GM21786 (cell line): ENCODE results near the gene AOPEP.

Experiments
- ATAC-seq: cut with Tn5 transposase; IDR thresholded peaks from one replicate; pipeline ENCODE4 v1.9.1; 2021; ENCODE audit not compliant: unreplicated experiment

Gene AOPEP

DNA sequence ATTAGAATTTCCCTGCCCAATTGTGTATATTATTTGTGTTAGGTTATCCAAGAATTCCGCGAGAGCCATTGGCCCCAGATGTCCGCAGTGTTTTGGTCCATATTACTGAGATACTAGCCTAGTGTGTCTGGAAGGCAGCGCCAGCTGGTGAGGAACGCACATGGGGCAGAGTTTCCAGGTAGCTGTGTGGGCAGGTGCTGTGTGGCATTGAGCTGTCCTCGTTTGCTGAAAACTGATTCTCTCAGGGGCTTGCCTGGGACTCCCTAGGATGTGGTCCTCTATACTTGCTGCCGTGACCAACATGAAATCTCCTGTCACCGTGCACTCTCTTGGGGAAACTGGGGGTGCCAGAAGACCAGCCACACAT, 302.3 kb downstream of the AOPEP start:
- no peak for ATAC-seq

DNA sequence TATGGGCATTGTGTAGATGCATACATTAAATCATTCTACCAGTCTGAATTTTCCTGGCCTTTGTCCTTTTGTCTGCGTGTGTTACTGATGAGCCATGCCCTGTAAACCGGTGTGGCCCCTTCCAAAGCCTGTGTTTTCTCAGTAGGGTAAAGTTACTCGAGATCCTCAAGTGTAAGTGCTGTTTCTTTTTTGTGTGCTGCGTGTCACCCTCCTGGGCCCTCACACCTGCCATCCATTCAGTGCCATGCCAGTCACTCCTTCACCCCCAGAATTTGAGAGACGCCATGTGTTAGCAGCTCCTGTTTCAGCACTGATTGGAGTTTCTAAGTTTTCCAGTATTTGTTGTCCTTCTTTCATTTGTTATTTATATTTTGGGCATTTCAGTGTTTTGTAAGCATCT, 302.8 kb downstream of the AOPEP start:
- no peak for ATAC-seq

DNA sequence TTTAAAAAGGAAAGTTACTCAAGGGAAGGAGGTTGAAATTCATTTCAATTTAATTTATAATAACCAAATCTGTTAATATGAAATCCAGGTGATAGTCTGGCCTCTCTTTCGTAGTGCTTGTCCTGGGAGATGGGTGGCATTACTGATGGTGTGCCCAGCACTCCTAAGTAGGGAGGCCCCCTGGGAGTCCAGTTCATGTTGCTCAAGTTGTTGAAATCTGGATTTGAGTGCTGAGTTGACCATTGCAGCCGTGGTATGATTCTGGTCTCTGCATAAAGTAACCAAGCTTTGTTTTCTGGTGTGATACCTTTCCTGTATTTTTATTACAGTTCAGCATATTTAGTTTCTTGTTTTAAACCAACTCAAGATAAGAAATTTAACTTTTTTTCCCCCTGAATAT, 303.2 kb downstream of the AOPEP start:
- ATAC-seq, result no peak

DNA sequence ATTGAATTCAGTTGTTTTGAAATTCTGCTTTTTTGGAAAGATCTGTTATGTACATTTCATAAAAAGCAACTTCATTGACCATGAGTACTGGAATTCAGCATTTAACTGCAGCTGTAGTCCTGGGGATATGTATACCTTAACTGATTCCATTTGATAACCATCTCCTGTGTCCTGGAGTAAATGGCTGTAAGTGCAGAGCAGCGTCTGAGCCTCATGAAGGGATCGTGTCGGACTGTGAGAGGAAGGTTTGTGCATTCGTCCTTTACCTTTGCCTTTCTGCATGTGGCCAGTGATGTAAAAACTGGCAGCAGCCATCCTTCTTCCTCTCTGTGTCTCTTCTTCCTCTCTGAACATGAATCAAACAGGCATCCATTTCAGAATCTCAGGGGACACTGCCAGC, 303.8 kb downstream of the AOPEP start:
- ATAC-seq, result no peak

DNA sequence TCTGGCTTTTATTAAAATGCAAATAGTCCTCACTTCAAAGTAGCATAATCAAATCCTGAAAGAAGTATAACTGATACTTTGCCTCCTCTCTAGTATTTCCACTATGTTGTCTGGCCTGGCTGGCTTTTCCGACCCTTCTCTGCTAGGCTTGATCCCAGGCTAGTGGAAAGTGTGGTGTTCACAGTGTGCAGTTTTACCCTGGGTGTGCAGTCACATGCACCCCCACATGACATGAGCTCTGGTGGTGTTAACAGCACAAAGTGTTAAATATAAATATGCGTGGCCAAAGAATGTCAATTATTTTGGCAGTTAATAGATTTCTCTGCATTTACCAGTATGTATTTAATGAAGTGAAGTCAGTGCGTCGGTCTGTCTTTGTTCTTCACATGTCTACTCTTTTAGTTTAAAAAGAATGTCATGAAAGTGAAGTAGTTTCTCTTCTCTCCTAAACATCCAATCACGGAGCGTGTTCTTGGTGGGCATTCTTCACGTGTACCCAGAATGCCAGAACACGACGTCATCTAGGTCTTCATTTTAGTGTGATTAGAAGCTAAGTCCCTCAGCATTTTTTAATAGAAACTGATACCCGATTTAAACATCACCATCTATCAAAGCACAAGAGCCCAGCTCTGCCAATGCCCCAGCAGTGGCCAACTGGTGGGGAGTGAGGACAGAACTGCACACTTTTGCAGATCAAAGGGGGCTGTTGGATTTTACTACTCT, 304.6 kb downstream of the AOPEP start:
- ATAC-seq, result no peak

DNA sequence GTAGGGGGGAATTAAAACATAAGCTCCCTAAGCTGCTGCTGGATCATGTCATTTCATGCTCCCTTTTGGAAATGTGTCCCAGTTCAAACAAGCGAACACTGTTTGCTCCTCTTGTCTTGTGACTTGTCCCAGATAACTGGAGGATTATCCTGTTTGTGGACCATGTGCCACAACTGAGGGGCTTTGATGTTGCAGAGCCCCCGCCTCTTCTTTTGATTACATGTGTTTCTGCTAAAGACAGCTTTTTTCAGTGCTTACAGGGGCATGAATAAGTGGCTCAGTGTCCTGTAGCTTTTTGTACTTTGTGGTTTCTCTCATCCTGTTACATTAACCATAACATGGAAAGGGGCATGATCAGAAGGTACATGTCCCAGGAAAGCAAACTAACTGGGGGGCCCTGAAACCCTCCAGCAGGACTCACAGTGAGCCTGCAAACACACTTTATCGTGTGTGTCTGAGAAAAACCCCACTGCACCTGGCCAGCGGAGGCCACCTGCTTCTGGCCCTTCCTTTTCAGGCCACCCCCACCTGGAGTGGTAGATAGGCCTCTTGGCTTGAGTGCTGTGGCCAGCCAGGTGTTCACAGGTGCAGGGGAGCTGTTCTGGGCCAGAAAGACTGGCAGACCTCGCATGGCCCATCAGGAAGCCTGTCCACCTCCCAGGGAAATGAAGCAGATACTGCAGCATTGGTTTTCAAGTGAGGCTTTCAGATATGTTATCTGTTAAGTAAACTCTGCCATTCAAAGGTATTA, 305.4 kb downstream of the AOPEP start:
- ATAC-seq, result no peak

DNA sequence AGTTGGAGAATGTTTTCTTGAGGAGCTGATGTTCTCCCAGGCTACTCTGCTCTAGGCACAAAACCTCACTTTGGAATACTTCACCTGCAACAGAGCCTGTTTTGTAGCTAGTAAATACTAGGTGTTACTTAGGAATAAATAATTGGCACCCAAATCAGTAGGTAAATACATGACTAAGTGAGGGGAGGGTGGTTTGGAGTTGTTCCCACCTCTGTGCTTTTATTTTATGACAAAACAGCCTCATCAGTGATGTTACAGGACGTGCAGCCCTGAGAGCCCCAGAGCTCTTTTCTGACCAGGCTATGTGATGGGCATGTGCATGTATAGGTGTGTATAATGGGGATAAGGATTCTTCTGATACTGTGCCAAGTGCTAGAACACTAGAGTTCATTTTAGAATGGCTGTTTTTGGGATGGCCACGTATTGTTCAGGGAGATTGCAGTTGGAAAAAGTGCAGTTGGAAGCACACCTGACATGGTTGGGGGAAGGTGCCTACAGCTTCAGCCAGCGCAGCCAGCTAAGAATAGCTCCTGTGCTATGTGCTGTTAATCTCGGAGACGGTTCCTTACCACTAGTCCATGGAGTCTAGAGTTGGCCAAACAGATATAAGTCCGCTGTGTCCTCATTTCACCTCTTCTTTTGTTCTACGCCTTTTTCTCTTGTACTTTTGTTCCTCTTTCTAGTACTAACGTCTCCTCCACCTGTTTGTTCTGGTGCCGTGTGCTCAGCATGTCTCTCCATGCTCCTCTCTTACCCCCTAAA, 306.3 kb downstream of the AOPEP start:
- no peak for ATAC-seq

DNA sequence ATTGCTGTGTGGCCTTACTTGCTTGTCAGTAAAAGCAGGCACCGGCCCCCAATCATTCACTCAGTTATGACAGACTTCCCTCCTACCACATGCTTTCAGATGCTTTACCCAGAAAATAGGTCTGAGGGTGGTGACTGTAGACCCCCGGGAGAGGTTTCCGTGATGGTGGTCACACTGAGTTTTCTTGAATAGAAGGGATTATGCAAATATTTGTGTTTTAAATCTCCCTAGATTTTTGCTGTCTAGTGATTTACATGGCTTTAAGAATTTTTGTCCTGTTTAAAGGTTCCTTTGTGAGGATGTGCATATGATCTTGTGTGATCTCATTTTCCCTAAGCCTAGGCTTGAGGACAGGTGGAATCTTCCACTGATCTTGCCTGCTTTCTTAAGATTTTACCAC, 309.3 kb downstream of the AOPEP start:
- ATAC-seq, result no peak

DNA sequence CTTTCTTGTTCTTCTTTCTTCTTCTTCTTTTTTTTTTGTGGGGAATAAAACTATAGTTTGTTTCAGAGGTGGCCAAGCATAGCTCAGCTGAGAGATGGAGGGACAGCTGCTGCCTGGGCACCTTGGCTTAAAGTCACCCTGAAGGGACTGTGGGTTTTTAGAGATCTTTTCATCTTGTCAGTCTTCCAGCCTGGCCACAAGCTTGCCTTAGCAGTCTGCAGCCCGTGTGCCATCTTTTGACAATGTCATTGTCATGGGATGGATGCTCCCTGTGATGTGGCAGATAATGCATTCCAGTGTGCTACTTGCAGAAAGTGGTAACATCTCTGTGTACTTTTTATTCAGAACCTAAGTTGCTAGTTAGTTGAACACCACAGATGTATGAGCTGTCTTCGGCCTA, 310.2 kb downstream of the AOPEP start:
- no peak for ATAC-seq

DNA sequence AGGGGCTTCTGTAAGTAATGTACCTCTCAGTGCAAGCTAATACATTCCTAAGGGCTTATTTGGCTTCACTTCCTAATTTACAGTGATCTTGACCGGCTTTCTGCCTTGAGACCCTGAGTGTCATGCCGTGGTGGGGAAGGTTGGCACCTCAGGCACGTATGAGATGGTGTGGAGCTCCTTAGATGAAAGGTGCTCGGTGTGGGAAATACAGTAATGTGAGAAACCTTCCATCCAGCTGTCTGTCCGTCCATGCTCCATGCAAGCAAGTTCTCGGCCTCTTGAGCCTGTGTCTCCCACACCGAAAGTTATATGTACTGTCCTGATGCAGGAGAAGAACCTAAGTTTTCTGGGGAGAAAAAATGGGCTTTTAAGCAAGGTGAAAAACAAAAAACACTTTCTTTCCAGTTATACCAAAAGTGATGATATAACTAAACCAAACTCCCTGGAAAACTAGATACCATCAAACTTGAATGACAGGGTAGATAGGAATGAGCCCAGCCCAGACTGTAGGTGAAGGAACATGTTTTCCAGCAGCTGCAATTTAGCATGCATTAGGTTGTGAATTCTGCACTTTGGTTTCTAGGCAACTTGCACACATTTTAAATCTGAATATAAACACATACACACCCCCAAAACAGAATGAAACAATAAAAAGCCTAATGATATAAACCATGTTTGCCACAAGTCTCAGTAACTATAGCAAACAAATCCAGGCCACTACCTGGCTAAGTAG, 311.5 kb downstream of the AOPEP start:
- no peak for ATAC-seq

DNA sequence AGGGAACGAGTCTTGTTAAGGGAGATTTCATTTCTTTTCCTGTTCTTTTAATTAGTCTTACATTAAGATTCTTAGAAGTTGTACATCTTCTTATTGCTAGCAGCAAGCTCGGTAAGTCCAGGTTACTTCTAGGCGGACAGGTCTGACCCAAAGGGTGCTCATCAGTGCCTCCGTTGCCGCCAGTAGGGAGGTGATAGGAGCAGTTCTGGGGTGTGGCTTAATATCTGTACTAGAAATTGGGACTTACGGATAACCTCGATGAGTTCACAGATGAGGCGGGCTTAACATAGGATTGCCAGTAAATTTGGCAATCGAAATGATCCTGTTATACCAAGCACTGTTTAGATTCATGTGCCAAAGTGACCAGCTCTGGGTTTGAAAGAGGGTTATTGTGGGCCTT, 312.2 kb downstream of the AOPEP start:
- ATAC-seq, result no peak

DNA sequence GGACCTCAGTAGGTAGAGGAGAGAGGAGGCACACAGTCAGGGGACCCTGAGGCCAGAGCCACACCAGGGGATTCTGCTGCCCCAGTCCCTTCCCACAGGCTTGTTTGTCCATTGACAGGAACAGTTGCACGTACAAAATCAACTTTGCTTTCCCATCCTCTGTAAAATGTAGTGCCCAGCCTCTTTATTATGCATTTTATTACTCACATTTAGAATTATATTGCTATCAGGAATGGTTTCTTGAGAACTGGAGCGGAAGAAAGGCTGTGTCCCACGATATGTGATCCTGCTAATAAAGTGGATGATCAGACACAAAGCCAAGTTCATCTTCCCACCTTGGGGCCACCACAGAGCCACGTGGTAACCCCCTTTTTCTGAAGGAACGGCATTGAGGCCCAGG, 313.6 kb downstream of the AOPEP start:
- no peak for ATAC-seq

DNA sequence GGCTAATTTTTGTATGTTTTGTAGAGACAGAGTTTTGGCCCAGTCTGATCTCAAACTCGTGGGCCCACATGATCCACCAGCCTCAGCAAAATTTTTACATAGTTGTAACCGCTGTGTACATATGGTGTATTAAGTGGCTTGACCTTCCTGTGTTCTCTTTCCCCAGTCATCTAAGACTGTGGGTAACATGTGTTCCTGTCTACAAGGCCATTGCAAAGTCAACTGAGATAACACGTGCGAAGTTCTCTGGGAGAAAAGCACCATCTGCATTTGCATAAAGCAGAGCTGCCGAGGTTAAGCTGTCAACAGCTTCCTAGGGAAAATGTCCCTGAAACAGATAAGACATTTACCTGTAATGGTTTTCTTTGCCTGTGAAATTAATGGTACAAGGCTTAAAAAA, 317.3 kb downstream of the AOPEP start:
- ATAC-seq, result no peak

DNA sequence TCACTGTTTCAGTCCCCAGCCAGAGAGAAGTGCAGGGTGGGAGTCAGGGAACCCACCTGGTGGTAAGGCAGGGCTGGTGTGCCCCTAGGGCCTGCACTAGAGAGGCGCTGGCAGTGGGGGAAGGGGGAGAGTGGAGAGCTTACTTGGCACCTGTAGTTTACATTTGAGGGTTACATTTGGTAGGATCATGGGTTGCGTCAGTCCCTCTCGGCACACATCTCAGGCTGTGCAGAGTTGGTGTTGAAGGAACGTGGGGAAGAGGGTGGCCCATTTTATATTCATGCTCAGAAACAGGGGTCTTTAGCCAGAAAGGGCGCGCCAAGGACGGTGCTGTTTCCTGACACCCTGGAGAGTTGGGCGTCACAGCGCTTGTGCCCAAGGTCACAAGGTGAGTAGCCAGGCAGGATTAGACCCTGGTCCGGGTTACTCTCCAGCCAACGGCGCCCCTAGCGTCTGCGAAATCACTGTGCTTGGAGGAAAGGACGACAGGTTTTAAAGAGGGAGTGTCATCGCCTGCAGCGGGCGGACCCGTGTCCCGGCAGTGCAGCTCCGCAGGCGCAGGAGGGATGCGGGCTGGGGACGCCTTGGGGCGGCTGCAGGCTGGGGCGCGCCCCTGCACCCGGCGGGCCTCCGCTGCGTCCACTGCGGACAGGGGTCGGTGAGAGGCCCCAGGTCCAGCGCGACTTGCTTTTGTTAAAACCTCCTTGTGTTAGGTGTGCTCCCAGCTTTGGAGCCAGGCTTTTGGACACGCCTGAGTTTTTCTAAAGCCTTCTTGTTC, 318.4 kb downstream of the AOPEP start:
- no peak for ATAC-seq

DNA sequence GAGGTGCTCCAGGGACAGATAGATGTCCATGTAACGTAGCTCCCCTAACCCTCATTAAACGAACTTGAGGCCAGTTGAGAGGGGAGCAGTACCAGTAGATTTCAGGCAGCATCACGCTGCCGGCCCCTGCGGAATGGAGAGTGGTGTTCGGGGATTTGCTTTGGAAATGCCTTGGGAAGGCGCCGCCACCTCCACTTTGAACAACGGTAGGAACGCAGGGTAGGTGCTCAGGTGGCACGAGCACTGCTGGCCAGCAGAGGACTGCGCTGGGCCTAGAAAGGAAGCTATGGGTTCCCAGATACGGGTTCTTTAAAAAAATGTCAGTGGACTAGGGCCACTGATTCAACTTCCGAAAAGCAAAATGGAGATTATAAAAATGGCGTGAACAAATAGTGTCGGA, 319.3 kb downstream of the AOPEP start:
- no peak for ATAC-seq

DNA sequence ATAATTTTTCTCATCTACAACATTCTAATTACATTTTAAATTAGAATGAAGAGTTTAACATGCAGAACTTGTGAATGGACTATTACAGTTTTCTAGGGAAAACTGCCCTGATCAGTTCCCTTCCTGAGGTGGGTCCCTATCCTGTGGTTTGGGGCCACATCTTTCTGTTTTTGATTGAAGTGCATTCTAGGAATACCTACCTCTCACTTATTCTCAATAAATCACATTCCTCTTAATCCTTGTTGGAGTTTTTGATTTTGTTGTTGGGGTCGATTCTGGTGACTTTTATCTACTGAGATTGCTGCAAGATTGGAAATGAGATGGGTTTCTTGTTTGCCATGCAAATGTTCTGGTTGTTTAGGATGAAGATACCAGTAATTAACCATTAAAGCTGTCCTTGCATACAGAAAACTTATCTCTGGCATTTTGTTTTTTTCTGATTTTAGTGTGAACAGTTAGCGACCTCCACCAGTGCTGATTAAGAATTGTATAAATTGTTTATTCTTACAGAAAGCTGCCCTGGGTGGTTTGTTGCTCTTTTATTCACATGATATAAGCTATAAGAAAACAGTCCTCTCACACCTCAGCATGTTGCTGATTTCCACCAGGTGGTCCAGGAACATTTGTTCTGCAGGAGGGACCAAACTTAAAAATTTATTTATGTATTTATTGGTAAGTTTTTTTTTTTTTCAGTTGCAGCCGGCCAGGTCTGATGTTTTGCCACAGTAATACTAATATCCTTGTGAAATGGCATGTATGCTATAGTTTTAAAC, 321.1 kb downstream of the AOPEP start:
- no peak for ATAC-seq

DNA sequence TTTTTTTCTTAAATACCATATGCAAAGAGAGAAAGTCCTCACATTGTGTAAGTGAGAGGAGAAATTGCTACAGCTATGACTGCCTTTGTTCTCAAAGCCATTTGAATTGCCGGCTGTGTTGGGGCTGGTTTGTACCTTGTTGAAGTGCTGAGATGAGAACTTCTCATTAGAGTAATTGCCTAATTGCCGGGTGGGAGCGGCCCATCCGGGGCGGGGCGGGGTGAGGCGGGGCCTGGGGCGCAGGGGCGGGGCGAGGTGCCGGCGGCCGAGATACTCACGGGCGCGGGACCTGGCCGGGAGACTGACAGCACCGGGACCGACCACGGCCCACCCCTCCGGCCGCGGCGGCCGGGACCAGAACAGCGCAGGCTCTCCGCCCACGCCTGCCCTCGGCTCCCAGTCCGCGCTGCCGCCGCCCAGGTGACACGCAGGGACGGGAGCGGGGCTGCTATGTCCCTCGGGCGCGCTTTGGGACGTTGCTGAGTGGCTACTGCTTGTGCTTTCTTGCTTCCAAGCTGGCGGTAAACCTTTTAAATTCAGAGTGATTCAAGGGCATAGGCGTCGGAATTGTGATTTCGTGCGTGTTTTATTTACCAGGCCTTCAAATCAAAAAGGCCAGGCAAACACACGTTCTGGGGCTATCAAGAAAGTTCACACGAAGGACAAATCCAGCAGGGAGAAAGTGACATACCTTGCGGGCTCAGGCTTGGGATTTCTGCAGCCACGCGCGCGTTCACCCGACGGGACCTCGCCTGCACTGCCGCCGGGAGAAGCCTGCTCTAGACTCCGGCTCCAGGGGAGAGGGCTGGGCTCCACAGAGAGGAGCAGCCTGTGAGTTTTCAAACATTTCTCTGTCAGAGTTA, 322.0 kb downstream of the AOPEP start:
- peak; percentile 81 for ATAC-seq

DNA sequence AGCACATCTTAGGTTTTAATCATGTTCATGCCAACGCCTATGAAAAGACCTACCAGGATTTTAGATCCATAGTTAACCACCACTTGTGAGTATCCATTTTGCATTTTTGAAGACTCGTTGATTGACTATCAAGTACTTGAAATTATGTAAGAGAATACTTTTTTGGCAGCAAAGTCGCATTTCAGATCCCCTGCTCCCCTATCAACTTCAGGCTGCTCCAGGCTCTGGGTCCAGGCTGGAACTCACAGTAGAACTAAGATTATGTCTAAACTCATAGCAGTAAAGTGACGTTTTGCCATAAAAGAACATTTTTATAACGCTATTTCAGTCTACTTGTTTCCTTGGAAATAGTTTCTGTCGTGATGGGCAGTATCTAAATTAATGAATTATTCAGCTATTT, 323.3 kb downstream of the AOPEP start:
- no peak for ATAC-seq
